GM18868 (cell line): ENCODE results near the gene RBM39.
"Not testable (repeated sequence)": the region's sequence is repeated elsewhere in the genome, so short reads cannot be mapped to it uniquely, and the experiment has no call there.

Experiments
- ATAC-seq: cut with Tn5 transposase; IDR thresholded peaks from one replicate; pipeline ENCODE4 v1.9.1; 2021; ENCODE audit warnings: mild to moderate bottlenecking, moderate library complexity; ENCODE audit not compliant: unreplicated experiment

RBM39 gene

DNA sequence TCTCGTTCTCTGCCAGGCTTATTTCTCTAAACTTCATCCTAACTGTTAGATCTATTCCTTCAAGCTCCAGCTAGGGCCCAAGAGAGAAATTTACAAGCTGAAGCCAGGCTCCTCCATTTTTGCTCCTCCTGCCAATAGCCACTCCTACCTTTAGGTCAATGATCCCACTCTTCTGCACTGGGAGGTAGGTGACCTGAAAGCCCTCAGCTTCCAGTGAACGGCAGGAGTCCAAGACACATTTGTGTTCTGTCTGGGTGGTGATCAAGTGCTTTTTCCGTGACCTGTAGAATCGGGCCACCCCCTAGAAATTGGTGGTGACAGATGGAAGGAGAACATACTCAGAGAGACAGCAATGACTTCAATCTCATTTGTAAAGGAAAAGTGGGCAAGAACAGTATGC lies 51.8 kb downstream of the RBM39 start:
- no peak for ATAC-seq

DNA sequence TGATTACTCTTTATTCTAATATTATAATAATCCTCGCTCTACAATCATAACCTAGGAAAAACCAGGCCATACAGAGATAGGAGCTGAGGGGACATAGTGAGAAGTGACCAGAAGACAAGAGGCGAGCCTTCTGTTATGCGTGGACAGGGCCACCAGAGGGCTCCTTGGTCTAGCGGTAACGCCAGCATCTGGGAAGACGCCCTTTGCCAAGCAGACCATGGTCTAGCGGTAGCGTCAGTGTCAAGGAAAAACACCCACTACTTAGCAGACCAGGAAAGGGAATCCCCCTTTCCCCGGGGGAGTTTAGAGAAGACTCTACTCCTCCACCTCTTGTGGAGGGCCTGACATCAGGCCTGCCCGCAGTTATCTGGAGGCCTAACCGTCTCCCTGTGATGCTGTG lies 55.2 kb downstream of the RBM39 start:
- ATAC-seq, result not testable (repeated sequence)

DNA sequence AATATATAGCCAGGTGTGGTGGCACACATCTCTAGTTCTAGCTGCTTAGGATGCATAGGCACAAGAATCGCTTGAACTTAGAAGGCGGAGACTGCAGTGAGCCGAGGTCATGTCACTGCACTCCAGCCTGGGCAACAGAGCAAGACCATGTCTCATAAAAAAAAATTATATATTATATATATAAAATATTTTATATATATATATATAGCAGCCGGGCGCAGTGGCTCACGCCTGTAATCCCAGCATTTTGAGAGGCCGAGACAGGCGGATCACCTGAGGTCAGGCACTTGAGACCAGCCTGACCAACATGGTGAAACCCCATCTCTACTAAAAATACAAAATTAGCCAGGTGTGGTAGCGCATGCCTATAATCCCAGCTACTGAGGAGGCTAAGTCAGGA lies 56.7 kb downstream of the RBM39 start:
- not testable (repeated sequence) for ATAC-seq

DNA sequence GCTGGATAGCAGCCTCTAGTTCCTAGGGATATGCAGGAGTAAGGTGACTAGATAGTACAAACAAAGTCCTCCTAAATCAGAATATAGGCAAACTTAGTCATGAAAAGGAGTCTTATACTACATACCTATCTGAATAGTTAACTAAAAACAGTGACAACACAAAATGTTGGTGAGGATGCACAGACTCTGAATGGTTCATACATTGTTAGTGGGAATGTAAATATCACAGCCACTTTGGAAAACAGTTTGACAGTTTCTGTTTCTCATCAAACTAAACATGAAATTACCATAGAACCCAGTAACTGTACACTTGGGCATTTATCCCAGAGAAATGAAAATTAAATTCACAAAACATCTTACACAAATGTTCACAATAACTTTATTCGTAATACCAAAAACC lies 60.1 kb downstream of the RBM39 start:
- ATAC-seq, result no peak

DNA sequence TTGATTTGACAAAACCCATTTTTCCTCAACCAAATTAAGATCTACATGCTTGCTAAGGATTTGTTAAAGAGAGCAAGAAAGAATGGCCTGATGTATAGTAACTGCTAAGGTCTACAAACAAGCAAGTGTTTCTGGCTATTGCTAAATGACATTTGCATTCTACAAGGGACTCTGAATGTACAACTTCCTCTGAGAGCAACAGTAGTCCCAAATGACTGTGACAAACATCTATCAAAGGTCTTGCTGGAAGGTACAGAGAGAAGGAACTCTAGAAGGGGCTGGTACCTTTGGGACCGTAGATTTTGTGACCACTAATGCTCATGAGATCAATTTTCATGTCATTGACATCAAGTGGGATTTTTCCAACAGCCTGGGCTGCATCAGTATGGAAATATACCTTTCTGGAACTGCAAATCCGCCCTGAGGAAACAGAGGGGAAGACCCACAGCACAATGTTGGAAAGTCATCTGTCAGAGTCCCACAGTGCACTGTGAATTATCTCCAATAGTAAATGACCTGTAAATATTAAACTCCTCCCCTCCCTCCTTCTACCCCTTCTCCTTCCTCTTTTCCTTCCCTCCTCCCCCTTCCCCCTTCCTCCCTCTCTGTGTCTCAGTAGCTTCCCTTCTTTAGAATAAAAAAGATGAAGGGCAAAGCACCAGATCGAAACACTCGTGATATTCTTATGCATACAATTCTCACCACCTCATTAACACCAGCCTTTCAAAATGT lies 61.4 kb downstream of the RBM39 start:
- no peak for ATAC-seq

DNA sequence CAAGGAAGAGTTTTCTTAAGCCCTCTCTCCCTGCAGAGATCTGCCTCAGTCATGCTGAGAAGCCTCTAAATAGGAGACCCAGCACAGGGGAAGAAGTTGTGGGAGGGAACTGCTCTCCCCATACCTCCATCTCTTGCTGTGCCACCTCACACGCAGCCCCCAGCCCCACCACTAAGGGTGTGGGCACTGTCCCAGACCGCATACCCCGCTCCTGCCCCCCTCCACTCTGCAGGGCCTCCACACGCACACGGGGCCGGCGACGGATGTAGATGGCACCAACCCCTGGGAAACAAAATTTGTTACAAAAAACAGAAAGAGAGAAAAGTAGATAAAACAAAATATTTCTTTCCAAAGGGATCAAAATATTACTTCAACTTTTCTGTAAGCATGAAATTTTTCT lies 67.1 kb downstream of the RBM39 start:
- no peak for ATAC-seq

DNA sequence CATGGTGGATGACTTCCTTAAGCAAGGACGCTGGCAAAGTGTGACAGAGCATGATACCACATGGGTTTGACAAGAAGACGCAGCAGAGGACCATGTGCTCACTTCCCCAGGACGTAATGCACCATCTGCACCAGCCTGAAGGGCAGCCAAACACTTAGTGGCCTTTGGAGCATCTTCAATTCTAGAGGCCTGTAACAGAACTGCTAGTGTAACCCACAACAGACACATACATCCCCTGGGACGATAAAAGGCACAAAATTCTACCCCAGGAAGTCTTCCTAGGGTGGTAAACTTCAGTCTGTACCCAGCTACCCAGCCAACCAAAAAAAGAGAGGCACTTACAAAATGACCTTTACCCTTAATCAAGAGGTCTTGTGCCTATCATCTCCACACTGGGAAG lies 68.2 kb downstream of the RBM39 start:
- no peak for ATAC-seq

DNA sequence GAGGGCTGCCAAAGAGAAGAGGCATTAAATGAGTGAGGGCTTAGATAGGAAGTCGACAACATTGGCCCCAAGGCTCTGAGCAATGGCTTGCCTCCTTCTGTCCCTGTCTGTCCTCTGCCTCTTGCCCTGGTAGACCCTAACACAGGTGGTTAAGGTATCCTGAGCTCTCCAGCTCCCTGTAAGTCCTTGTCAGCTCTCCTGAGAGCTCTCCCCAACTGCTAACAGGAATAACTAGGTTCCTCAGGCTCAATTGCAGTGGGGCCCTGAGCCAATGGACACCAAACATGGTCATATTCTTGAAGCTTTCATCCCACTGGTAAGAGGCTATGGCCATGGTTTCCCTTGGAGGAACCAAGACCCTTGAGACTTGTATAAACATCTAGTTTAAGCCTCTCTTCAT lies 72.4 kb downstream of the RBM39 start:
- no peak for ATAC-seq

DNA sequence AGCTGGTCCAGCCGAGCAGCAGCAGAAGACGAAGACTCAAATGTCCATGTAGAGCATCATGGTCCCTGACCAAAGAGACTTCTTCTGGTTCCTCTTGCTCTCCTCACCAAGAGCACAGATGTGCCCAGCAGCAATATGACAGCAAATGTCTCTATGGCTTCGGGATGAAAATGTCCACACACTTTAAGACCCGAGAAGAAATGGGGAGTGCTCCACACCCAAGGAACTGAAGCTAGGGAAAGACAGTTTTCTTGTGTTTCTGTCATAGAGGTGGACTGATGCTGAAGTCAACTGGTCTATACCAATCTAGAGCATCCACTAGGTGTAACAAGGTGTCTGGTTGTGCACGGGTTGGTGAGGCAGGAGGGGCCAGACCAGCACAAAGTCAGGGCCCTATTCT lies 72.8 kb downstream of the RBM39 start:
- no peak for ATAC-seq

DNA sequence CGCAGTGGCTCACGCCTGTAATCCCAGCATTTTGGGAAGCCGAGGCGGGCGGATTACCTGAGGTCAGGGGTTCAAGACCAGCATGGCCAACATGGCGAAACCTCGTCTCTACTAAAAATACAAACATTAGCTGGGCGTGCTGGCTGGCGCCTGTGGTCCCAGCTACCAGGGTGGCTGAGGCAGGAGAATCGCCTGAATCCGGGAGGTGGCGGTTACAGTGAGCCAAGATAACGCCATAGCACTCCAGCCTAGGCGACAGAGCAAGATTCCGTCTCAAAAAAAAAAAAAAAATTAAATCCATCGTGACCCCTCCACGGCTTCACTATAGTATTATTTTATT lies 76.1 kb downstream of the RBM39 start:
- no peak for ATAC-seq

DNA sequence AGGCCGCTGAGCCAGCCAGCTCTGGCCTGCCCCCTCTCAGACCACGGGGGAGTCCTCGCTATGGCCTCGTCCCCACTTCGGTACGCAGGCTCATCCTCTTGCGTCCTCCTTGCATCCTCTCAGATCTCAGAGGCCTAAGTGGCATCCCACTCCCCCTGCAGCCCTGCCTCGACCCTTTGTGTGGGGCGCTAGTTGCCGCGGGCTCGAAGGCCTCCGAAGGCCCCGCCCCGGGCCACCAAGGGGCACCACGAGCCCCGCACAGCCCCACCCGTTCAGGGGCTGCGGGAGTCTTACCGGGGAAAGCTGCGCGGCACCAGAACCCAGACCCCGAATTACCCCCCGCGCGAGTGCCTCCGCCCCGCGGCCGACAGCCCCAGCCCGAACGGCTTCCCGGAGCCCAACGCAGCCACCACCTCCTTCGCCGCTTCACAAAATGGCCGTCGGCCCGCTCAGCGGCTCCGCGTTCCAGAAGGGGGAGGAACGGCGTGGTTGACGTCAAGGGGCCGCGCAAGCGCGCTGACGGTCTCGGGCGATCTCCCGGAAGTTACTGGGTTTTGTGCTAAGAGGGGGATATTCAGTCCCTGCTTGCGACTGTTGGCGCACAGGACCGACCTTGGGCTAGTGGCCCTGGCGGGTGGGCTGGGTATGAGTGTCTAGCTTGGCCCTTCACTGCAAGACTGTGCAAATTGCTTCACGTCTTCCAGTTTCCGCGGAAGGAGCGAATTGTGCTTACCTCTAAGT lies 77.4 kb downstream of the RBM39 start, which contains the start of the genes CPNE1 and RBM12:
CPNE1 (minus strand) TSS at position 435 of the 741 bp plus-strand sequence. CDS start 31,977 bp downstream, outside the sequence.
RBM12 (minus strand) TSS at position 435 of the 741 bp plus-strand sequence. CDS start 9,578 bp downstream, outside the sequence.
- peak; percentile 79 for ATAC-seq

DNA sequence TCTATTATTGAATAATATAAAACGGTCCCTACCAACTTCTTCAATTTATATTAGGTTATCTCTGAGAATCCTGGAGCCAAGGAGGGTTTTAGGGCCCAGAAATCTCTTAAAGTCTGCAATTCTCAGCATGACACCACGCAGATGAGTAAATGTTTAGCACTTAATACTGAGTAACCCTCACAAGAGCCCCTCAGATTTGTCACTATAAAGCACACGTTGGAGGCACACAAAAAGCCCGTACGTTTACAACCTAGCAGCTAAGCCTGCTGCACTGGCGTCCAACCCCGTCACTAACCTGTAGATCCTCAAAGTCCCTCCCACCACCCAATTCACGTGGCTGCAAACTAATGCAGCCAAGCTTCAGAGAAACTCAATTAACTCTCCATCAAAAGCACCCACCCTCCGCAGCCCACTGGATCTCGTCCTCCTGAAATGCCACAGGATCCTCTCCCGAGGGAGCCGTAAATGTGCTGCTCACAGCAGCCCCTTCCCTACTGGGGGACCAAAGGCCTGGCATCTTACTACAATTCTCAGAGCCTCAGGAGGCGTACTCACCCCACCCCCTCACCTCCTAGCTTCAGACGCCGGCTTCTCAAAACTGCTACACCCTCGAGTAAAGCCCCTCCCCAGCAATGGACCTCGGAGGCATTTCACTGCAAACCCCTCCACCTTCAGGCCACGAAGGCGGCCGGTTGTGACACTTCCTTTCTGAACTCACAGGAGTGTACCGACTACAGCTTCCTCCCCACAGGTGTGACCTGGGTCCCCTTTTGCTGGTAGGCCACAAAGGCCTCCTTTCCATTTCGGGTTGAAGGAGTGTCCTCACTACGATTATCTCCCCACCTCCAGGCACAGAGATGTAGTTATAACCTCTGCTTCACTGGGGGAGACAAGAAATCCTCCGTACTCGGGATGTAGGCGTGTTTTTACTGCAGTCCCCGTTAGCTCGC lies 78.3 kb downstream of the RBM39 start:
- peak; percentile 20 for ATAC-seq

DNA sequence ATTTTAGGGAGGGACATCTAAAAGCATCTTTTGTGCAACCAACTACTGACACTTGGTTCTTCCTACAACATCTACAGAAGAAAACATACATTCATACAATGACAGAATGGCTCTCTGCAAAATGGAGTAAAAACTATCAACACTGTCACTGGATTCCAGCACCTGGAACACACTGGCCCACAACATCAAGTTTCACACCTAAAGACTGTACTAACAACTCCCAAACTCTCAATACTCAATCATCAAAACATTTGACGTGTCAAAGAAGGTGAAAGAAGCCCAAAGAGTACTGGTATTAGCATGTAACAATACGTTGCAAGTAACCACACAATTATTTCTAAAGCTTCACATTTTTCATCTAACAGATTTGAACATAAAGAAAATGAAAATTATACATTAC lies 79.5 kb downstream of the RBM39 start:
- ATAC-seq, result no peak

DNA sequence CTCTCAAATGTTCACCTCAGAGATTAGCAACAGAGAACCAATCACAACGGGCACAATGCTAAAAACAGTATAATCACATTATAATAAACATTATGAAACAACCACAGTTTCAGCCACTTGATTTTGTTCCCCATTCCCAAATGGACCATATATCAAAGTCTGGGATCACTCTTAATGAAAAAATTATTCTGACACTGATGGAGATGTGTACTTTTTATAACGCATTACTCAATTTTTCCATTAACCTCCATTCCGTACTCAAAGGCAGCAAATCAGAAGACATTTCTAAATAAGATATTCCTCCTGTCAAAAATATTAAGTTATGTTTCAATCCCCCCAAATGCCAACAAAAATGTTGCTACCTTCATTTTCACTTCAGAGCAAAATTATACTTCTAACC lies 80.2 kb downstream of the RBM39 start:
- no peak for ATAC-seq

DNA sequence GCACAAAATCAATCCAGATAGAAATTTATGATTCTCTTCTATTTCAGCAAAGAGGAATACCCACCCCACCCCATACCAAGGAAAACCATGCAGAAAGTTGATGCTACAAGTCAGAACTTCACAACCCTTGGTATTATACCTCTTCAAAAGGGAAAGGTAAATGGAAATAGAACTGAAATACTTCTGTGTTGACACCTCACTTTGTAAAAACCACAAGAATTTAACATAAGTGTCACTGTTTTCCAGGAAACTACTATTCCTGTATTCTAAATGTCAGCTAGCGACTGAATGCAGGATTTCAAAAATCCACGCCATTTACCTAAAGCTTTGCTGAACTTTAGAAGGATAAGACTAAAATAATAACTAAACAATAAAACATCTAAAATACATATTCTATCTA lies 81.0 kb downstream of the RBM39 start:
- no peak for ATAC-seq

DNA sequence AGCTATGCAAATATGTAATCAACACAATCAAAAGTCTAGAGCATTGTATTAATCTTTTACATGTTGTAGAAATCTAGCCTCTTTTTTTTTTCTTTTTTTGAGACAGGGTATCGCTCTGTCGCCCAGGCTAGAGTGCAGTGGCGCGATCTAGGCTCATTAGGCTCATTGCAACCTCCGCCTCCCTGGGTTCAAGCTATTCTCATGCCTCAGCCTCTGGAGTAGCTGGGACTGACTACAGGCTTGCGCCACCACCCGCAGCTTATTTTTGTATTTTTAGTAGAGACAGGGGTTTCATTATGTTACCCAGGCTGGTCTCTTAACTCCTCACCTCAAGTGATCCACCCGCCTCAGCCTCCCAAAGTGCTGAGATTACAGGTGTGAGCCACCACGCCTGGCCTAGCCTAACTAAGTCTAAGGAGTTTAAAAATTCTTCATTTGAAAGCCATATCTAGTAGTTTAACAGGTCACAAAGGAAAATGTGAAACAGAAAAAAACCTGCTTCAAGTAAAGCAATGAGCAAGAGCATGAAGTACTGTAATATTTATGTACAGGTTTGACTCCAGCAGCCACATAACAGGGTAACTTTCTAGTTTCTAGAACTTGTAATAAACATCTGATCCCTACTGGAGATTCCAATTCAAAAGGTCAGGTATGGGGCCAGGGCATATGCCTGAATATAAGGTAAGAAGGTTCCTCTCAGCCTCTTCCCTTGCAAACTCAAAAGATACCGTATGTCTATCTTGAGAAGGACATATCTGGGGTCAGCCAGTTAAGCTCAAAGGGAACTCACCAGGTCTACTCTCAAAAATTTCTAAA lies 81.7 kb downstream of the RBM39 start:
- ATAC-seq, result no peak

DNA sequence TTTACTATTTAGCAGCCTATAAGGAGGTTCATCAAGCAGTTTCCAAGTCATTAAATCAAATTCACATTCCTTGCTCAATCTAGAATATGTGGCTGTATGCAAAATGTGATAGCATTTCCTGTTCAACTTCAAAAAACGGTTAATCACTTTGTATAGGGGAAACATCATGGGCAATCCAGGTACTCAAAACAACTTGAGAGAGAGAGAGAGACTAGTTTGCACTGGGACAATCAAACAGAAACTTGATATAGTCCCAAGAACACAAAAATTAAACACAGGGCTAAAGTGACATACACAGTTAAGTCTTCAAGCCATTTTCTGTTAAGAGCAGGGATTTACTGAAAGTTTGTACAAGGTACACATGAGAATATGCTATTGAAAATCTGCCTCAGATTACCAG lies 84.8 kb downstream of the RBM39 start:
- no peak for ATAC-seq

DNA sequence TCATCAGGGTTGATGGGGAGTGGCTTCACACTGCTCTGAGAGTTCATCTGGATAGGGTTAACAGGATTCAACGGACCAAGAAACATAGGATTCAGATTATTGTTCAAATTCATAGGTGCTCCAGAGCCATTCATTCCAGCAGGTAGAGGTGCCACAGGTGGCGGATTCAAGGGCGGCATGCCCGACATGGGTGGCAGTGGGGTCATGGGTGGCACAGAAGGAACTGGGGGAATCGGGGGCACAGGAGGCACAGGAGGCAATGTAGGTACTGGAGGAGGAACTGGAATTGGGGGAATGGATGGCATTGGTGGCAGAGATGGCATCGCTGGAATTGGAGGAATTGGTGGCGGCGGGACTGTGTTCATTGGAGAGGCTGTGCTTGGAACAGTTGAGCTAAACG lies 87.6 kb downstream of the RBM39 start:
- no peak for ATAC-seq

DNA sequence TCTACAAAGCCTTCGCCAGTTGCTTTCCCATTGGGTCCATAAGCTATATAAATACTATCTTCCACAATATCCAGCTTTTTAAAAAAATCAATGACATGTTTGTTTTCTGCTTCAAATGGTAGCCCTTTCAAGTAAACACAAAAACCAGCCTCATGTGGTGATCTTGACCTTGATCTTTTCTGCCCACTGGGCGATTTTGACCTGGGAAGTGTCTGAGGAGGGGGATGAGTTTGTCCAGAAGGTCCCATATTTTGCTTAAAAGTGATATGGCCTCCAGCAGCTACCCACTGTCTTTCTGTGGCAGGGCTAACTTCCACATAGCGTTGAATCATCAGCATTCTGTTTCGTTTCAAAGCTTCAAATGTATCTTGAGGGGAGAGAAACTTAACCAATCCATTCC lies 88.2 kb downstream of the RBM39 start:
- no peak for ATAC-seq
